Adrenal gland (tissue), 5 donors: ENCODE results near the gene TIMP3.

ENCODE experiments used
- POLR2A ChIP-seq, 2 donors: fragments of 450-650 bp; IDR thresholded peaks; one replicate each; pipeline ENCODE4 v1.6.1; 2017; ENCODE audit warnings: antibody characterized with exemption in 2 of 2, mild to moderate bottlenecking in 2 of 2, moderate library complexity in 1 of 2
- TF ChIP-seq, protein P1 (sequence below), 6 experiments: fragments of 450-650 bp in 4 of 6; fragments of 200-600 bp in 2 of 6; sonication (generic) in 1 of 6; IDR thresholded peaks; 1 replicate in 5 of 6; 2 replicates in 1 of 6; pipeline versions ENCODE4 v1.5.1 to v1.8.0; 2016 to 2021; ENCODE audit warnings: antibody characterized with exemption in 6 of 6, mild to moderate bottlenecking in 2 of 6, moderate library complexity in 1 of 6
- donor health status: DM: no; HTN: no; CAD: no.

DNA sequence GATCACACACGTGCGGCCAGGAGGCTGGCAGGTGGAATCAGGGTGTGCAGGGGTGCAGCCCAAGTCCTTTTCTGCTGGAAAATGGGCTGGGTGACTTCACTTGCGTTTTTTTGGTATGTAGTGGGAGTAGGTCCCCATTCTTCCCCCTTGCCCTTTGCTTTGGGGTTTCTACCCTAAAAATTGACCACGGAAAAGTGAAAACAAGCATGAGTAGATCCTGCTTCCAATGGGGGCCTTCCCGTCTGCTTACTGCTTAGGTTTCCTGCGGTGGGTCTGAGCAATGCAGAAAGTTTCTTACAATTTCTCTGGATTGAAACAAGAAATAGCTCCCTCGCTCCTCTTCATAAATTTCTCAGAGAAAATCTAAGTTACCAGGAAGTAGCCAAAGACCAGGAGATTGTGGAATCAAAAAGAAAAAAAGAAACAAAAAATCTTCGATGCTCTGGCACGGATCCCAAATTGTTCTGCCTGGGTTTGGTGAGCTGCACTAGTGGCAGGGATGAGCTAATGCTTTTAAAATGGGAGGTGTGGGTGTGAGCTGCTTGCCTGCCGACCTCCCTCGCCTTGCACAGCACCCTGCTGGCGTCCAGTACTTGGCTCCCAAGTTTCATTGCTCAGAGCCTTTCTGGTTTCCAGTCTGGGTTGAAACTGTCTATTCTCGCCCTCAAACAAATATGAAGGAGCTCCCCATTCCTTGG lies 2.4 kb downstream of the TIMP3 start:
- TF ChIP-seq POLR2A (IDR thresholded peaks at IDR 0.05), result no peak
- TF ChIP-seq, protein P1, sequence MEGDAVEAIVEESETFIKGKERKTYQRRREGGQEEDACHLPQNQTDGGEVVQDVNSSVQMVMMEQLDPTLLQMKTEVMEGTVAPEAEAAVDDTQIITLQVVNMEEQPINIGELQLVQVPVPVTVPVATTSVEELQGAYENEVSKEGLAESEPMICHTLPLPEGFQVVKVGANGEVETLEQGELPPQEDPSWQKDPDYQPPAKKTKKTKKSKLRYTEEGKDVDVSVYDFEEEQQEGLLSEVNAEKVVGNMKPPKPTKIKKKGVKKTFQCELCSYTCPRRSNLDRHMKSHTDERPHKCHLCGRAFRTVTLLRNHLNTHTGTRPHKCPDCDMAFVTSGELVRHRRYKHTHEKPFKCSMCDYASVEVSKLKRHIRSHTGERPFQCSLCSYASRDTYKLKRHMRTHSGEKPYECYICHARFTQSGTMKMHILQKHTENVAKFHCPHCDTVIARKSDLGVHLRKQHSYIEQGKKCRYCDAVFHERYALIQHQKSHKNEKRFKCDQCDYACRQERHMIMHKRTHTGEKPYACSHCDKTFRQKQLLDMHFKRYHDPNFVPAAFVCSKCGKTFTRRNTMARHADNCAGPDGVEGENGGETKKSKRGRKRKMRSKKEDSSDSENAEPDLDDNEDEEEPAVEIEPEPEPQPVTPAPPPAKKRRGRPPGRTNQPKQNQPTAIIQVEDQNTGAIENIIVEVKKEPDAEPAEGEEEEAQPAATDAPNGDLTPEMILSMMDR (IDR thresholded peaks at IDR 0.05), result peak in 1 of 6 experiments; percentile 12
